K562 (cell line): ENCODE results near the gene SRCAP. TPM values are rescaled to one million over a fixed set of nuclear protein-coding genes. Genes with fewer than 3 reads are reported as not detected.
A peak's percentile ranks its signal among the peaks of the same experiment; 100 is the strongest.

ENCODE experiments used
- CBFA2T3 ChIP-seq: fragments of 450-650 bp; IDR thresholded peaks from 2 replicates; pipeline ENCODE4 v1.6.1; 2017
- ERF ChIP-seq: fragments of 450-650 bp; formaldehyde crosslinking; IDR thresholded peaks from 2 replicates; pipeline ENCODE4 v1.4.0; 2020; ENCODE audit warnings: mild to moderate bottlenecking, mixed read lengths
- GABPB2 ChIP-seq: fragments of 250-450 bp; sonication (Bioruptor Pico); conservative IDR thresholded peaks from 2 replicates; pipeline ENCODE4 v1.5.1; 2021; ENCODE audit warnings: mild to moderate bottlenecking
- KLF1 ChIP-seq: fragments of 450-650 bp; IDR thresholded peaks from 2 replicates; pipeline ENCODE4 v1.6.1; 2016; ENCODE audit warnings: missing genetic modification characterization, missing compliant biosample characterization
- MEIS2 ChIP-seq: fragments of 450-650 bp; IDR thresholded peaks from 2 replicates; pipeline ENCODE4 v1.6.1; 2014; ENCODE audit warnings: mild to moderate bottlenecking; ENCODE audit not compliant: partially characterized antibody
- MYBL2 ChIP-seq, 2 experiments: fragments of 450-650 bp in 1 of 2; sonication (generic) in 1 of 2; formaldehyde crosslinking in 1 of 2; IDR thresholded peaks; 2 replicates each; pipeline versions ENCODE4 v1.6.1 to v1.8.1; 2017 to 2022; ENCODE audit warnings: borderline replicate concordance in 1 of 2, inconsistent platforms in 1 of 2, low read depth in 1 of 2, mild to moderate bottlenecking in 1 of 2, missing genetic modification reagents in 1 of 2, moderate library complexity in 1 of 2
- NR2C2 ChIP-seq, 2 experiments: fragments of 200-800 bp in 1 of 2; sonication (Bioruptor generic) in 1 of 2; sonication (generic) in 1 of 2; formaldehyde crosslinking in 1 of 2; IDR thresholded peaks; 2 replicates each; pipeline versions ENCODE4 v1.6.1 to v1.8.0; 2016 to 2022; ENCODE audit warnings: mild to moderate bottlenecking in 1 of 2, missing compliant biosample characterization in 1 of 2, missing genetic modification characterization in 1 of 2, missing genetic modification reagents in 1 of 2
- POLR2AphosphoS5 ChIP-seq: IDR thresholded peaks from 2 replicates; pipeline ENCODE4 v1.6.1; 2011; ENCODE audit warnings: mild to moderate bottlenecking, low read depth, low read length, moderate library complexity; ENCODE audit not compliant: control insufficient read depth, insufficient read depth
- POLR2B ChIP-seq: fragments of 450-650 bp; IDR thresholded peaks from 2 replicates; pipeline ENCODE4 v1.6.1; 2018; ENCODE audit warnings: low read depth; ENCODE audit not compliant: partially characterized antibody
- TGIF2 ChIP-seq: sonication (generic); formaldehyde crosslinking; IDR thresholded peaks from 2 replicates; pipeline ENCODE4 v1.8.1; 2022; ENCODE audit warnings: mild to moderate bottlenecking, missing genetic modification reagents, moderate library complexity
- ZC3H8 ChIP-seq: fragments of 450-650 bp; IDR thresholded peaks from 2 replicates; pipeline ENCODE4 v1.6.1; 2017
- ZNF274 ChIP-seq: IDR thresholded peaks from 2 replicates; pipeline ENCODE4 v1.6.1; 2011; ENCODE audit warnings: low read depth, mild to moderate bottlenecking, low read length, moderate library complexity, borderline replicate concordance
- polyA plus RNA-seq, 8 experiments: library from polyadenylated mRNA; depleted of rRNA in 4 of 8; stranded (reverse) in 5 of 8; unstranded in 3 of 8; fragments of >200 nt; fragmentation: Nextera tagmentation in 2 of 8; fragmentation: Illumina TruSeq in 1 of 8; extraction: Ambion mirVana in 2 of 8; extraction: Trizol in 1 of 8; gene quantifications; 2 replicates each; pipeline versions ENCODE4 v1.2.1 to v1.2.3, GENCODE V29; 2011 to 2014; ENCODE audit warnings: inconsistent platforms in 1 of 8, missing spikeins in 1 of 8
- total RNA-seq, 7 experiments: library from RNA; depleted of rRNA in 6 of 7; stranded (reverse); fragments of >200 nt in 6 of 7; fragmentation: Illumina TruSeq in 2 of 7; extraction: Trizol in 2 of 7; gene quantifications; 2 replicates each; pipeline versions ENCODE4 v1.2.1 to v1.2.3, GENCODE V29; 2011 to 2021; ENCODE audit warnings: low replicate concordance in 1 of 7
- TF ChIP-seq, protein P1 (sequence below): fragments of 200-400 bp; formaldehyde crosslinking; IDR thresholded peaks from 2 replicates; pipeline ENCODE4 v1.6.1; 2017; ENCODE audit warnings: mild to moderate bottlenecking, low read depth, low read length, moderate library complexity
- TF ChIP-seq, protein P2 (sequence below): fragments of 250-450 bp; sonication (Bioruptor Pico); IDR thresholded peaks from 2 replicates; pipeline ENCODE4 v1.4.0; 2020; ENCODE audit warnings: mild to moderate bottlenecking, moderate library complexity
- TF ChIP-seq, protein P3 (sequence below): fragments of 250-450 bp; sonication (Bioruptor Pico); IDR thresholded peaks from 2 replicates; pipeline ENCODE4 v1.4.0; 2020; ENCODE audit warnings: mild to moderate bottlenecking, moderate library complexity, borderline replicate concordance
- TF ChIP-seq, protein P4 (sequence below), 2 experiments: fragments of 450-650 bp; IDR thresholded peaks; 2 replicates each; pipeline ENCODE4 v1.6.1; 2016

SRCAP gene
- total and polyA plus RNA-seq, 9 of the 15 experiments (the other 6 are each of a cell fraction or from before 2014, with no cell fraction given): 0.21 to 62.6 (median 5.8) TPM

DNA sequence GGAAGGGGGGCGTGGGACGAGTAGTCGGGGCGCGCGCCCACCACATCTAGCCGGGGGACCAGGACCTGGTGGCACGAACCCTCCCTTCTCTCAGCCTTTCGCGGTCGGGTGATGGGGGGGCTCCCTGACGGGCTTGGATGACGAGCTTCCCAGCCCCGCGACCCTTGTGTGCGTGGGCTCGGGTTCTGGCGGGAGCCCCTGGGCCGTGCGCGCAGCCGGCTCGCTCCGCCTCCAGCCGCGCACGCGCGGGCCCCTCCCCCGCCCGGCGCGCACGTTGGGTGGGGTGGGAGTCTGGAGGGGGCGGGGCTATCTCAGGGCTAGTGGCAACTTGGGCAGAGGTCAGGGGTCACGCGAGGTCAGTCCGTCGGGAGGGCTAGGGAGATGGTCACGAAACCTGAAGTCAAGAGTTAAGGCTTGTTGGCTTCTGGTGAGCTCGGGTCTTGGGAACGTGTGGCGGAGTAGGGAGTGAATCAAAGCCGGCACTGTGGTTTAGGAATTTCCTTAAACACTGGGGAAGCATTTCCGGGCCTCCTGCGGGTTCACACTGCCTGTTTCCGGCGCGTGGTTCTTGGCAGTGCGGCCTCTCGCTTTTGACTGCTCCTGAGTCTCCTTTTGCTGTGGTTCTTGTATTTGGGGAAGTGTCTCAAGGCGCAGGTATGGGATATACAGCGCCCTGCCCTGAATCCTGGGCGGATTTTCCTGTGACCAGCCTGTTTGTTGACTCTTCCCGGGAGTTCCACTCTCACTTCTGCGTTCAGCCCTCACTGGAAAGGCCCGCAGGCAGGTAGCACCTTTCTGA, at the start of gene SRCAP (continued):
- TF ChIP-seq NR2C2 (CRISPR knock-in tag; IDR thresholded peaks at IDR 0.05) (peak; percentile 96), NR2C2 (tag; IDR thresholded peaks at IDR 0.05) (peak; percentile 99), POLR2AphosphoS5 (peak; percentile 59; the same call in 1 of the 2 replicates), ERF (CRISPR knock-in tag) (peak; percentile 62; the same call in 1 of the 2 replicates), GABPB2 (CRISPR knock-in tag) (no peak), POLR2B (peak; percentile 47), MEIS2 (peak; percentile 31), ZC3H8 (no peak), ZNF274 (peak; percentile 3; the same call in 1 of the 2 replicates), MYBL2 (IDR thresholded peaks at IDR 0.05; ENCODE audit: low read depth) (no peak), MYBL2 (CRISPR knock-in tag; IDR thresholded peaks at IDR 0.05; ENCODE audit: borderline replicate concordance) (no peak), CBFA2T3 (no peak), KLF1 (0 out of 2 replicates have a peak, but pooled peaks have one; percentile 26), TGIF2 (CRISPR knock-in tag) (0 out of 2 replicates have a peak, but pooled peaks have one; percentile 16)
- TF ChIP-seq, protein P1, sequence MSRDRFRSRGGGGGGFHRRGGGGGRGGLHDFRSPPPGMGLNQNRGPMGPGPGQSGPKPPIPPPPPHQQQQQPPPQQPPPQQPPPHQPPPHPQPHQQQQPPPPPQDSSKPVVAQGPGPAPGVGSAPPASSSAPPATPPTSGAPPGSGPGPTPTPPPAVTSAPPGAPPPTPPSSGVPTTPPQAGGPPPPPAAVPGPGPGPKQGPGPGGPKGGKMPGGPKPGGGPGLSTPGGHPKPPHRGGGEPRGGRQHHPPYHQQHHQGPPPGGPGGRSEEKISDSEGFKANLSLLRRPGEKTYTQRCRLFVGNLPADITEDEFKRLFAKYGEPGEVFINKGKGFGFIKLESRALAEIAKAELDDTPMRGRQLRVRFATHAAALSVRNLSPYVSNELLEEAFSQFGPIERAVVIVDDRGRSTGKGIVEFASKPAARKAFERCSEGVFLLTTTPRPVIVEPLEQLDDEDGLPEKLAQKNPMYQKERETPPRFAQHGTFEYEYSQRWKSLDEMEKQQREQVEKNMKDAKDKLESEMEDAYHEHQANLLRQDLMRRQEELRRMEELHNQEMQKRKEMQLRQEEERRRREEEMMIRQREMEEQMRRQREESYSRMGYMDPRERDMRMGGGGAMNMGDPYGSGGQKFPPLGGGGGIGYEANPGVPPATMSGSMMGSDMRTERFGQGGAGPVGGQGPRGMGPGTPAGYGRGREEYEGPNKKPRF: no peak
- TF ChIP-seq, protein P2, sequence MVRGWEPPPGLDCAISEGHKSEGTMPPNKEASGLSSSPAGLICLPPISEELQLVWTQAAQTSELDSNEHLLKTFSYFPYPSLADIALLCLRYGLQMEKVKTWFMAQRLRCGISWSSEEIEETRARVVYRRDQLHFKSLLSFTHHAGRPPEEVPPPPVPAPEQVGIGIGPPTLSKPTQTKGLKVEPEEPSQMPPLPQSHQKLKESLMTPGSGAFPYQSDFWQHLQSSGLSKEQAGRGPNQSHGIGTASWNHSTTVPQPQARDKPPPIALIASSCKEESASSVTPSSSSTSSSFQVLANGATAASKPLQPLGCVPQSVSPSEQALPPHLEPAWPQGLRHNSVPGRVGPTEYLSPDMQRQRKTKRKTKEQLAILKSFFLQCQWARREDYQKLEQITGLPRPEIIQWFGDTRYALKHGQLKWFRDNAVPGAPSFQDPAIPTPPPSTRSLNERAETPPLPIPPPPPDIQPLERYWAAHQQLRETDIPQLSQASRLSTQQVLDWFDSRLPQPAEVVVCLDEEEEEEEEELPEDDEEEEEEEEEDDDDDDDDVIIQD (CRISPR knock-in tag): peak; percentile 48; the same call in 1 of the 2 replicates
- TF ChIP-seq, protein P3, sequence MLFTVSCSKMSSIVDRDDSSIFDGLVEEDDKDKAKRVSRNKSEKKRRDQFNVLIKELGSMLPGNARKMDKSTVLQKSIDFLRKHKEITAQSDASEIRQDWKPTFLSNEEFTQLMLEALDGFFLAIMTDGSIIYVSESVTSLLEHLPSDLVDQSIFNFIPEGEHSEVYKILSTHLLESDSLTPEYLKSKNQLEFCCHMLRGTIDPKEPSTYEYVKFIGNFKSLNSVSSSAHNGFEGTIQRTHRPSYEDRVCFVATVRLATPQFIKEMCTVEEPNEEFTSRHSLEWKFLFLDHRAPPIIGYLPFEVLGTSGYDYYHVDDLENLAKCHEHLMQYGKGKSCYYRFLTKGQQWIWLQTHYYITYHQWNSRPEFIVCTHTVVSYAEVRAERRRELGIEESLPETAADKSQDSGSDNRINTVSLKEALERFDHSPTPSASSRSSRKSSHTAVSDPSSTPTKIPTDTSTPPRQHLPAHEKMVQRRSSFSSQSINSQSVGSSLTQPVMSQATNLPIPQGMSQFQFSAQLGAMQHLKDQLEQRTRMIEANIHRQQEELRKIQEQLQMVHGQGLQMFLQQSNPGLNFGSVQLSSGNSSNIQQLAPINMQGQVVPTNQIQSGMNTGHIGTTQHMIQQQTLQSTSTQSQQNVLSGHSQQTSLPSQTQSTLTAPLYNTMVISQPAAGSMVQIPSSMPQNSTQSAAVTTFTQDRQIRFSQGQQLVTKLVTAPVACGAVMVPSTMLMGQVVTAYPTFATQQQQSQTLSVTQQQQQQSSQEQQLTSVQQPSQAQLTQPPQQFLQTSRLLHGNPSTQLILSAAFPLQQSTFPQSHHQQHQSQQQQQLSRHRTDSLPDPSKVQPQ (CRISPR knock-in tag): no peak
- TF ChIP-seq, protein P4, sequence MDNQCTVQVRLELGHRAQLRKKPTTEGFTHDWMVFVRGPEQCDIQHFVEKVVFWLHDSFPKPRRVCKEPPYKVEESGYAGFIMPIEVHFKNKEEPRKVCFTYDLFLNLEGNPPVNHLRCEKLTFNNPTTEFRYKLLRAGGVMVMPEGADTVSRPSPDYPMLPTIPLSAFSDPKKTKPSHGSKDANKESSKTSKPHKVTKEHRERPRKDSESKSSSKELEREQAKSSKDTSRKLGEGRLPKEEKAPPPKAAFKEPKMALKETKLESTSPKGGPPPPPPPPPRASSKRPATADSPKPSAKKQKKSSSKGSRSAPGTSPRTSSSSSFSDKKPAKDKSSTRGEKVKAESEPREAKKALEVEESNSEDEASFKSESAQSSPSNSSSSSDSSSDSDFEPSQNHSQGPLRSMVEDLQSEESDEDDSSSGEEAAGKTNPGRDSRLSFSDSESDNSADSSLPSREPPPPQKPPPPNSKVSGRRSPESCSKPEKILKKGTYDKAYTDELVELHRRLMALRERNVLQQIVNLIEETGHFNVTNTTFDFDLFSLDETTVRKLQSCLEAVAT (IDR thresholded peaks at IDR 0.05): 0 out of 4 replicates have a peak, but pooled peaks of 1 of the 2 experiments have one; percentile 24
